ENCODE results near the gene RAB17.
A peak's percentile ranks its signal among the peaks of the same experiment; 100 is the strongest.
"Not testable (repeated sequence)": the region's sequence is repeated elsewhere in the genome, so short reads cannot be mapped to it uniquely, and the experiment has no call there.

RAB17 gene

DNA sequence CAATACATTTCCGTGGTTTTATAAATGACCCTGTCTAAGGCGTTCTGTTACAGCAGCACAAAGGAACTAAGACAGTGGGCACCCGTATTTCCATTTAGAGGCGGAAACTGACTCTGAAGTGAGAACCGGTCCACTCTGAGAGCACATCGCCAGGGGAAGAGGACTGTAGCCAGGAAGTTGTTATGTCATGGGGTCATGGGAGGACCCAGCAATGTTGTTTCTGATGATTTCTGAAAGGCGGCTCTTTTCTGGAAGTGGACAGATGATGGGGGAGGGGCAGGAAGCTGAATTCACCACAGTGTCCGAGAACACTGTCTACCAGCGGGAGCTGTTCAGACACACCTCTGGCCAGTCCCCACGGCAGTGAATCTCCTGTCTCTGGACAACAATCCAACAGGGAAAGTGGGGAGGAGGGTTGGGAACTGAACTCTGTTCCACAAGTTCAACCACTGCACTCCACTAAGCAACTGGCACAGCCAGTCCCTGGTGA is 34.7 kb upstream of the RAB17 start:
- no peak for DNase-seq (ENCODE audit: low read depth in 2 of 2, low spot score in 1 of 2)

DNA sequence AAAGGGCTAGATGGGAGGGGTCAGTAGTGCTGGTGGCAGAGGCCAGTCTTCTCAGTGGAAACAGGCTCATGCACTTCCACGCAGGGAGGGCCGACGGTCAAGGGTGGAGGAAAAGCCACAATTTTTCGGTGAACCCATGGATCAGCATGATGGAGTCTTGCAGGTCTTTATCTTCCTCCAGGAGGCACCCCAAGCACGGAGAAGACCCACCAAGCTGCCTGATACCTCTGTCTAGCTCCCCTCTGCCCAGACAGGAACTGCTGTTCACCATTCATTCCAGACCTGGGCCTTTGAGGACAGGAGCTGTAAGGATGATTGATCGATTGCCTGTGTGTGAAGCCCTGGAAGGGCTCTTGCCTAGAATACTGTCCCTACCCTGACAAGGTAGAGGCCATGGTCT is 34.0 kb upstream of the RAB17 start:
- no peak for DNase-seq (ENCODE audit: low read depth in 2 of 2, low spot score in 1 of 2)

DNA sequence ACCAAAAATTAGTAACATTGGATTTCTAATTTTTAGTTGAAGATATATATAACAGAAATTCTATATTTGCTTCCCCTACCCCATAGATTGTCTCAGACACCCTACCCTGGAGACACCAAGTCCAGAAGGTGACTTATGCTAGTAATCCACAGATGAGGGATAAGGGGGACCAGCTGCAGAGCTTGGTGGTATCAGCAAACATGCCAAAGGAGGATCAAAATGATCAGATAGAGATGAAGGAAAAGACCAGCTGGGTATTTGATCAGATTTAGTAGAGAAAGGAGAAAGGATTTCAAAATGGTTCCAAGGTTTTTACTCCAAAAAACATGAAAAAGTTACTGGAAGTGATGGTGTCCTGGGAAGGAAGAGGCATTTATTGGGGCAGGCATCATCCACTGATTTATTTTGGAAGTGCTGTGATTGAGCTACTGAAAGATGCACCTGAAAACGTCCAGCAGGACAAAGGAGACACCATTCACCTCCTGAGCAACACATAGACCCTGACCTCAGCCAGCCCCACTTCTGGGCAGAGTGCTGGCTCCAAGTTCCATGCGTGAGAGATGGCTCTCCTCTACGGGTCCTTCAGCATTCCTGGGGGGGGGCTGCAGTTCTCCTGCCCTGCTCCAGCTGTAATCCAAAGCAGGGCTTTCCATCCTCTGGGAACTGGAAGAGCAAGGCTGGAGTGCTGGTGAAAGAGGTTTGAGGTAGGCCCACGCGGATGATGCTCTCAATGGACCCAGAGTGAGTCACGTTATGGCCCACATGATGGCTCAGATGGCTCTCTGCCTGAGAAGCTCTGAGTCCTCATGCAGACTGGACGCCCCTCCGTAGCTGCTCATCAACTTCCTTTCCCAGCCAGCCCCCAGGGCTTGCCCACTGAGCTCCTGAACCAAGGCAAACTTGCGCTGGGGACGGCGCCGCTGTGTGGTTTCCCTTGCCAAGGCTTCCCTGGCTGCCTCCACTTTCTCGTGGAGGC is 33.2 kb upstream of the RAB17 start:
- no peak for DNase-seq (ENCODE audit: low read depth in 2 of 2, low spot score in 1 of 2)

DNA sequence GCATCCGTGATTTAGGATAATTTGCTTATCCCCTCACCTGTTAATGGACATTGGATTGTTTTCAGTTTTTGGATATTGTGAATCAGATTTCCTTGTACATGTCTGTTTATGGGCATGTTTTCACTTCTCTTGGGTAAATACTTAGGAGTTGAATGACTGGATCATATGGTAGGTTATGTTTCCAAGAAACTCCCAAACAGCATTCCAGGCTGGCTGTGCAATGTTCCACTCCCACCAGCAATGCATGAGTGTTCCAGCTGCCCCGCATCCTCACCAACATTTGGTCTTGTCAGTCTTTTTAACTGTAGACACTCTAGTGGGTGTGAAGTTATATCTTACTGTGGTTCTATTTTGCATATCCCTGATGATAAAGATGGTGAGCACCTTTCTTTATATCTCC is 27.9 kb upstream of the RAB17 start:
- no peak for DNase-seq (ENCODE audit: low read depth in 2 of 2, low spot score in 1 of 2)

DNA sequence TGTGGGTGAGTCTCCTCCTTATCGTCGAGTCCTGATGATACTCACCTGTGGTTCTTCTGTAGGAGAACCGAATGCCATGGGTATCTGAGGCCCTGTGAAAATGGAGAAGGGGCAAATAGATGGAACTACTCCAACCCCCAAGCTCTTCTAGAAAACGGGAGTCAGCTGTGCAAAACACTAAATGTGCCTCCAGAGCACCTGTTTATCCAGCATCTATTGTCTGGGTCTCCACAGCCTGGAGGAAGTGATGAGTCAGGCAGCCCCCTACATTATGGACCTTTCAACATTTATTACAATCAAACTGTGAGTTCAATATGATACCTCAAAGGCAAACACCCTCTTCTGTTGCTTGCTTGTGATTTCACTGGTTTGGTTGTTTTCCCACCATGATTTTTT is 27.1 kb upstream of the RAB17 start:
- DNase-seq (ENCODE audit: low read depth in 2 of 2, low spot score in 1 of 2): no peak

DNA sequence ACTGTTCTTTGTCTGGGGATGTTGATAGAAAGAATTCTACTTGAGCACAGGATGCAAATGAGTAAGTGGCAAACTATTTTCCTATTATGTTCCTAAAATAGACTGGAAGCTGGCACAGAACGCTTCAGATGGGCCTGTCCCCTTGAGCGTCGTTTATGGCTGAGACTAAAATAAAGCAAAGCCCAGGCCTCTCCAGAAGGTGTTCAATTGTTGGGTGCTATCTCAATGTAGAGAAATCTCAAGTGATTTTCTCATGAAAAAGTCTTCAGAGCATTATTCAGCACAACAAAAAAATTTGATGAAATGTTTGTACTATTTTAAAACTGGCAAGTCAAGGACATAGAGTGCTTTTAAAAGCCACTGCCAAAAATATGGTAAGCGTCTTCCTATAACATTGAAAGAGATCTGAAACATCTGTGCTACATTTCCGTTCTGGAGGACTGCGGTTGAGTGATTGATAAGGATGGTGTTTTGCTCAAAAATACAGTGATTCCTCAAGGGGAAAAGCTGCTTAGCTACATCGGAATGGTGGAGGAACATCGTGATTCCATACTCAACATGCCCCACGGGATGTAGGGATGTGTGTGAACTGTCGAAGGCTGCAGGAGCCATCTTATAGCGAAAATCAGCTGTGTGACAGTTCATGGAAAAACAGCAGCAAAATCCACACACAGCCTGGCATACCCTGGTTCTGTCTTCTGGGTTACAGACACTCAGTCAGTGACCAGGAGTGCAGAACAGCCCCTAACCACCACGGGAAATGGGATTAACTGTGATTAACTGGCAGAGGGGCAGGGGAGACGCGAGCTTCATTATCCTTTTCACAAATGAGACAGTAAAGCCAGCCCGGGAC is 26.4 kb upstream of the RAB17 start:
- DNase-seq (ENCODE audit: low read depth in 2 of 2, low spot score in 1 of 2): no peak

DNA sequence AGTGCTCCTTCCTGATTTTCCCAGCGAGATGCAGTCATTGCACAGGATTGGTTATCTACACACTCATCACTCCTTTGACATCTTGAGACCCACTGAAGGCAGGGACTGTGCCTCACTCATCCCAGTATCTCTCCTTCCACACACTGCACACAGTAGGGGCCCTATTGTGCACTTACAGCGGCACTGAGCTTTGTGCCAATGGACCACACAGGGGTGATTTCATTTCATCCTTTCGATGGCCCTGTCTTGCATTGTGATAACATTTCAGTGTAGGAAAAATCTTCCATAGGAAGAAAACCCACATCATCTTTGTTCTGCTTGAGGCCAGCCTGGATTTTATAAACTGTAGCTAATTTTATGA is 25.8 kb upstream of the RAB17 start:
- no peak for DNase-seq (ENCODE audit: low read depth in 2 of 2, low spot score in 1 of 2)

DNA sequence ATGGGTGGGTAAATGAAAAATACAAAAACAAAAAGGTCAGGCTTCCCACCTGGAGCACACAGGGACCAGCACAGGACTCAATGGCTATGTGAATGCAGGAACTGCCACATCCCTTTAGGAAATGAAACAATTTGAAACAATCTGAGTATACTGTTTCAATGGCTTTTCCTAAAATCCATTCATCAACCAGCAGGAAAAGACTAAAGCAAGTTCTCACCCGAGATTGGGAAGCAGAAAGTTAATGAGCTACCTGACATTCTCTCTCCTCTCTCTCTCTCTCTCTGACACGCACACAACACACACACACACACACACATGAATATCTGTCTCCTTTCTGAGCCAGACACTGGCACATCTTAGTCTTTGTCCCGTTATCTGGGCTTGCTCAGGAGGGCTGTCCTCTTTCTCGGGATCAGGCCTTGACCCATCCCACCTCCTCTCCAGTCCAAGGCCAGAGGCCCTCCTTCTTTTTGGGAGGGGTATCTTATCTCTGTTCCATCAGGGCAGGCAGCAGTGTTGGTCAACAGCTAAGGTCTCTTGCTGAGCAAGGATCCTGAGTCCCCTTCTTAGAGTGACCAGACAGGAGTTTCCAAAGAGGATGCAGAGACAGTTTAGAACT is 25.2 kb upstream of the RAB17 start:
- DNase-seq (ENCODE audit: low read depth in 2 of 2, low spot score in 1 of 2): no peak

DNA sequence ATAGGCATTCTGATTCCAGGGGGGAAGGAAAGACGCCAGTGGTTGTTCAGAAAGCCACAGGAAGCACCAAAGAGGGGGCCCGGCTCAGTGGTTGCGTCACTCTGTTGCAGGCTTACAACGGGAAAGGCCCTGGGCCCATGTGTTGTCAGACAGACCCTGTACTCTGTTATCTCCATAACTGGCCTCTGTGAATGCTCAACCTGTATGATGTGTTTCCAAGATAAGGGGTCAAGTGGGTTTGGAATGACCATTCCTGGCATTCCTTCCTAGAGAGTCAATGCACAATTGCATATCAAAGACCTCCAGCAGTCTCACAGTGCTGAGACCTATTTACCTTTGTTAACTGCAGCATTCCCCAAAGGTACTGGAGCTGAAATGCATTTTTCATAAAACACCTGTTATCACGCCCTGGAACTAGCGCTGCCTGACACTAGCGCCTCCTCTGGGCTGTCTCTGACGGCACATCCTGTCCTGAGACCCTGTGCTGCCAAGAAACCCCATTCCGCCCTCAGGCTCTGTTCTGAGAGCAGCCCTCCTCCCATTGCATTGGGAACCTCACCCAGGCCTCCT is 23.7 kb upstream of the RAB17 start:
- DNase-seq (ENCODE audit: low read depth in 2 of 2, low spot score in 1 of 2): no peak

DNA sequence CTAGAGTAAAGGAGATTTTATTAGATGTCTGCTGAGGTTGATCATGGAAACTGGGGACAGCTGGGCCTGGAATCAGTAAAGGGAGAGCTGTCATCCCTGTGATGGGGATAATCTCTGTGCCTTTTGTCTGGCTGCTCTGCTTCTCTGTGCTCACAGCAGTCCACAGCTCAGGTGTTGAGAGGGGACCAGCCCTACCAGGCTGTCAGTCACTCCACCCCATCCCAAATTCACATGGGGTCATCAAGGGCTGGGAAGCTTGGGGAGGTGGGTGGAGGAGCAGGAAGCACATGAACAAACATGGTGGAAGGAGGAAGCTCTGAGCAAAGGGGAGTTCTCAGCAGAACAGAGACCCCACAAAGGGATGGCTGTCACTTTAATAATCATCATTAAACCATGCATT is 23.1 kb upstream of the RAB17 start:
- DNase-seq (ENCODE audit: low read depth in 2 of 2, low spot score in 1 of 2): no peak

DNA sequence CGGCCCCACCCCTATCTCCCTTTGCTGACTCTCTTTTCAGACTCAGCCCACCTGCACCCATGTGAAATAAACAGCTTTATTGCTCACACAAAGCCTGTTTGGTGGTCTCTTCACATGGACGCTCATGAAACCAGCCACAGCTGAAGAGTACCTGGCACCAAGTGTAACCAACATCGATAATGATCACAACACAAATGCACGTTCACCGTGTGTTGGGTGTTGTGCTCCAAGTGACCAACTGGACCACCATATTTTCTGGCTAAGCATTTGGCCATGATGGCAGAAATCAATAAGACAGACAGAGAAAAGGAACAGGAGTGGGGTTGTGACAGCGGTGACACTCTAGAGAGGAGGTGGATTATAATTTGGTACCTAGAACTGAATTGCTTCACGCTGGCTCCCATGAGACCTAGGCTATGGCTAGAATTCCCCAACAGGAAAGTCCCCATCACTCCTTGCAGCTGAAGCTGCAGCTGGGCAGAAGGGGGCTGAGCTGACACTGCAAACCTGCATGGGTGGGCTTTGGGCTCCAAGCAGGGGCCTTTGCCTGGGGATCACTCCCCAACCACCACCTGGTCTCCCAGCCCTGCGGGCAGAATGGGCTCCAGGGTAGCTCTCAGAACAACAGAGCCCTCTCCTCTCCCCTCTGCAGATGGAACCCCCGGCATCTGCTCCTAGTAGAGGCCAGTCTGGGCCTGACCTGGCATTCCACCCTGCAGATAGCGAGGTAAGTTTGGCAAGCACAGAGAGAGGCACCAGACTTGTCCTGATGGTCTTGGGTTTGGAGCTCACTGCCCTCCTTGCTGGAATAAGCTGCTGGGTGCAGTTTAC is 22.2 kb upstream of the RAB17 start:
- DNase-seq (ENCODE audit: low read depth in 2 of 2, low spot score in 1 of 2): no peak

DNA sequence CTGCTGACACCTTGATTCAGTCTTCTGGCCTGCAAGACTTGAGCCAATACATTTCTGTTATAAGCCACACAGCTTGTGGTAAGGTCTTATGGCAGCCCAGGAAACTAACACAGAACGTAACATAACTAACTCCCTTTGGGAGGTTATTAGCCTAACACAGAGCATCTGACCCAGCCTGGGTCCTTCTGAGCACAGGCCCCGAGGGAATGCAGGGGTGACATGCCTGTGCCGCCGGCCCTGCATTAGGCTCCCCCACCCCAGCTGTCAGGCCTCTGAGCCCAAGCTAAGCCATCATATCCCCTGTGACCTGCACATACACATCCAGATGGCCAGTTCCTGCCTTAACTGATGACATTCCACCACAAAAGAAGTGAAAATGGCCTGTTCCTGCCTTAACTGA is 16.0 kb upstream of the RAB17 start:
- not testable (repeated sequence) for DNase-seq (ENCODE audit: low read depth in 2 of 2, low spot score in 1 of 2)

DNA sequence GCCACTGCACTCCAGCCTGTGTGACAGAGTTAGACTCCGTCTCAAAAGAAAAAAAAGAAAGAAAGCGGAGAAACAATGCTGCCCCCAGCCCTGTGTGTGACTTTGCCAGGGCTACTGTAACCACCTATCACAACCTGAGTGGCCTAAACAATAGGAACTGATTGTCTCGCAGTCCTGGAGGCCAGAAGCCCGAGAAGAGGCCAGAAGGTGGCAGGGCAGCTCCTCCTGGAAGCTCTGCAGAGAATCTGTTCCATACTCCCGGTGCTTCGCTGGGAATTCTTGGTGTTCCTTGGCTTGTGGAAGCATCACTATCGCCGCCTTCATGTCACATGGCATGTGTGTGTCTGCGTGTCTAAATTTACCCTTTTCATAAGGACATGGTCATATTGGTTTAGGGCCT is 14.4 kb upstream of the RAB17 start:
- DNase-seq (ENCODE audit: low read depth in 2 of 2, low spot score in 1 of 2): no peak

DNA sequence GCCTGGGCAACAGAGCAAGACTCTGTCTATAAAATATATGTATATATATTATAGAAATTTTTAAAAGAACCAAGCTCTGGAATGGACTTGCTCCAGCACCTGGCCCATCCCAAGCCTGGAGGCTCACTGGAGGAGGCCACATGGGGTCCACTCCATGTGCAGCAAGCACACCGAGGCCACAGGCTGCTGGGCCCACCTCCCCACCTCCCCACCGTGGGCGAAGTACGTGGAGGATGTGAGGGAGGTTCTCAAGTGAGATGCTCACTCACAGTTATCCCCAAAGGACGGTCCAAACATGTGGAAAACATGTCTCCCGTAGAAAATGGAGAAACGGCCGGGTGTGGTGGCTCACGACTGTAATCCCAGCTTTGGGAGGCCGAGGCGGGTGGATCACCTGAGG is 13.9 kb upstream of the RAB17 start:
- no peak for DNase-seq (ENCODE audit: low read depth in 2 of 2, low spot score in 1 of 2)

DNA sequence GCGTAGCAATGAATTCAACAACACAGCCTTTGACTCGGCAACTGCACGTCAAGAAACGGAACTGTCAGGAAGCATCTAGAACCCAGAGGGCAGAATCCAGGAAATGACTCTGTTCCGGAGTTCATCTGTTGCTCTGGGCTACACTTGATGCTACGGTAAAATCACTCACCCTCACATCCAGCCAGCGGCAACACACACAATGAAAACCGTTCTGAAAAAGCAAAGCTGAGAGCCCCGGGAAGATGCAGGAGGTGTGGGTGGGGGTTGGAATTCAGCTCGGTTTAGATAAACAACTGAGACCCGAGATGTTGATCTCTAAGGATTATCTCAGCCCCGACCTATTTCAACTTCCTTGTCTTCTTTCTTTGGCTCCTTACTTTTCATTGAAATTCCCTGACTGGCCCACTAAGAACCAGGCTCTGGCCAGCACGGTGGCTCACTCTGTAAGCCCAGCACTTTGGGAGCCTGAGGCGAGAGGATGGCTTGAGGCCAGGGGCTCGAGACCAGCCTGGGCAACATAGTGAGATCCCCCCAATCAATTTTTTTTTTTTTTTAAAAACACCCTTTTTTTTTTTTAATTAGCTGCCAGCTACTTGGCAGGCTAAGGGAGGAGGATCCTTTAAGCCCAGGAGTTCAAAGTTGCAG is 13.3 kb upstream of the RAB17 start:
- DNase-seq (ENCODE audit: low read depth in 2 of 2, low spot score in 1 of 2): peak; percentile 17 to 37

DNA sequence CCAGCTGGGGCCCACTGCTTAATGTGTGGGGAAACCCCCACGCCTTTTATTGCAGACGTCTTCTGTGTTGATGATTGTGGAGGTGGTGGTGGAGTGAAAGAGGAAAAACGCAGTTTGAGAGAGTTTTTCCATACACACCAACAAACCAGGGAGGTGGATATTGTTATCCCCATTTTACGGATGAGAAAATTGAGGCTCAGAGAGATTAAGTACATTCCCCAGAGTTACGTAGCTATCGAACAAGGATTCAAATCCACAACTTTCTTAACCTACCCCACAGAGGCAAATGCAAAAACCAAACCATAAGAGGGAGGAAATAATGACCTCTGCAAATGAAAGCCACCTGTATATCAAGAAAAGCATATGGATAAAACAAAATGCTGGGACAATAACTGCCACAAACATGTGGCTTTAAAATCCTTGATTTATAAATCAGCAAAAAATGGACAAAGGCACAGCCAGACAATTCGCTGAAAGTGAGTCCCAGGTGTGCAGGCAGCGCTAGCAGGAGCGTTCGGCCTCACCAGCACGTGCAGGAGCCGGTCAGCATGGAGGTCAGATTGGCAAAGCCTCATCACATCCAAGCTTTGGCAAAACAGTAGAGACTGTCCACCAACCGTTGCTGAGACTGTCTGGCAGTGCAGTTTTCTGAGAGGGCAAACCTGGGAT is 12.6 kb upstream of the RAB17 start:
- DNase-seq (ENCODE audit: low read depth in 2 of 2, low spot score in 1 of 2): no peak

DNA sequence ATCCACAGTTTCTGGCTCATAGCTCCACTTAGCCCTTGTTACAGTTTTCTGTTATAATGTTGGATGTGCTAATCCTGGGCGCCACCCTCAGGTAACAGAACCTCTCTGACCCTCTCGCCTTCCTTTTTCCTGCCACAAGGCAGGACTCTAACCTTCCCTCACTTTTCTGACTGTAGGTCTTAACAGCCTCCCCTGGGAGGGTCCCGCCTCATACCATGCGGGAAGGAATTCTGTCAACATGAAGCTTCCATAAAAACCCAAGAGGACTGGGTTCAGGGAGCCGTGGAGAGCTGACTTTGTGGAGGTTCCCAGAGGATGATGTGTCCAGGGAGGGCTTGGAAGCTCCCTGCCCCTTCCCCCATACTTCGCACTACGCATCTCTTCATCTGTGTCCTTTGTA is 11.9 kb upstream of the RAB17 start:
- DNase-seq (ENCODE audit: low read depth in 2 of 2, low spot score in 1 of 2): no peak

DNA sequence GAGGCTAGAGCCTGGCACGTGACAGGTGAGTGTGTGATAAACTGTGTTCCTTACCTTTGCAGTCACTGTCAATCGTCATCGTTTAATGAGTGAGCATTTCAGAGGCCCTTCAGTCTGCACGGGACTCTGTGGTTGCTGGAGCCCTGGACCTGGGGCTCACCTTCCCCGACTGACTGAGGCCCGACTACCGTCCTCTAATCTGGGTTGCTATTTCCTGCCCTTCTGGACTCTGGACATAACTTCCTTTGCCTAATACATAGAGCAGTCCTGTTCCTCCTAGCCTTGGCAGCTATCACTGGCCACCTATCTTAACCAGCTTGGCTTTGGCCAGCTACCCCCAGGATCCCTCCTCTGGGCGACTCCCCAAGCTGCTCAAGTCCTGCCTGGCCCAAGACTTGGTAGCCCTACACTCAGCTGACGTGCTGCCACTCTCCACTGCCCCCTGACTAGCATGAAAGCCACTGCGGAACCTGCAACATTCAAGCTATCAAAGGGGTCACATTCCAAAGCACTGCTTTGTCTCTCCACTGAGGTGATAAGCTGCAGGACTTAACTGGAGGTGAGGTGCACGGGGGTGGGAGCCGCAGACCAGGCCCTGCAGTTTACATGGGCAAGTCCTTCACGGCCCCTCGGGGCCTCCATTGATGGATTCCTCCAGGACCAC is 11.1 kb upstream of the RAB17 start:
- DNase-seq (ENCODE audit: low read depth in 2 of 2, low spot score in 1 of 2): no peak
